NCI-H2227 (cell line): ENCODE results near the gene RGP1.

Experiments
- DNase-seq: peaks from one replicate; lab custom pipeline; 2025; ENCODE audit not compliant: unreplicated experiment; lab: John Stamatoyannopoulos, UW

RGP1 gene

GRCh38 chr9:35769763-35770162, 20.7 kb downstream of the RGP1 start:
- DNase-seq, result no peak

GRCh38 chr9:35771075-35771433, 22.0 kb downstream of the RGP1 start:
- no peak for DNase-seq

DNA sequence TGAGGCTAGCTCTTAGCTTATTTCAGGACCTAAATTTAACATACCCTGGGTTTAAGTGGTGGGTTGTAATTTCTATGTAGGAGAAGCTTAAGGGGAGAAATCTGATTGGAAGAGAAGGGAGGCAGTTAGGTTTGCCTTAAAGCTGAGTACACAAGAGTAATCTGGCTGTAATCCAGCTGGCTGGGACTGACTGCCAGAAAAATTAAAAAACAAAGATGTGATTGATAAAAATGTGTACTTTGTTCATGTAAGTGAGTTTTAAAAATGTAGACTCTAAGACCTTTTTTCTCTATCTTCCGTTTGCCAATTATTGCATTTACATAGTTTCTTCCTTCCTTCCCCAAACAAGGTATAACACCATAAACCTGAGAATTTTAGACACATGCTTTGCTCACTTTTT, 22.4 kb downstream of the RGP1 start:
- no peak for DNase-seq

- no peak for DNase-seq
Measured at GRCh38 chr9:35771943-35772342, 22.9 kb downstream of the RGP1 start.

- DNase-seq, result peak; percentile 14
Measured at GRCh38 chr9:35774907-35775635, 26.0 kb downstream of the RGP1 start.

GRCh38 chr9:35776018-35776417, 26.9 kb downstream of the RGP1 start:
- no peak for DNase-seq

- no peak for DNase-seq
Measured at GRCh38 chr9:35778496-35778895, 29.4 kb downstream of the RGP1 start.

DNA sequence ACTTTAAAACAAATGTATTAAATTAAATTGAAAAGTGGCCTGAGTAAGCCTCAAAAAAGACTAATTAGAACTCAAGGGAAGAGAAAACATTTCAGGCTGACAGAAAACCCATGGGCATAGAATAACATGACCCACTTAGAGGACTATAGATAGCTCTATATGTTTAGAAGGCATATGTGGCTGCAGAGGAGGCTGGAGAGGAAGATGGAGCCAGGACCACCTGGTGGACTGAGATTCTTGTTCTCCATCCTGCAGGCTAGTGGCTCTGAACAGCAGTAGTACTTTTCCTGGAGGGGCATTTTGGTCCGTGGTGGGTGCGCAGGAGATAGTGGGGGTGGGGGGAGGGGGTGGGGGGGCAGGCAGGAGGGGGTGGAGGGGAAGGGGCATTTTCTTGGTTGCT, 32.0 kb downstream of the RGP1 start:
- DNase-seq, result no peak

- no peak for DNase-seq
Measured at GRCh38 chr9:35783418-35783817, 34.3 kb downstream of the RGP1 start.

- no peak for DNase-seq
Measured at GRCh38 chr9:35789541-35789940, 40.5 kb downstream of the RGP1 start.

GRCh38 chr9:35790025-35790384, 40.9 kb downstream of the RGP1 start:
- DNase-seq, result no peak

DNA sequence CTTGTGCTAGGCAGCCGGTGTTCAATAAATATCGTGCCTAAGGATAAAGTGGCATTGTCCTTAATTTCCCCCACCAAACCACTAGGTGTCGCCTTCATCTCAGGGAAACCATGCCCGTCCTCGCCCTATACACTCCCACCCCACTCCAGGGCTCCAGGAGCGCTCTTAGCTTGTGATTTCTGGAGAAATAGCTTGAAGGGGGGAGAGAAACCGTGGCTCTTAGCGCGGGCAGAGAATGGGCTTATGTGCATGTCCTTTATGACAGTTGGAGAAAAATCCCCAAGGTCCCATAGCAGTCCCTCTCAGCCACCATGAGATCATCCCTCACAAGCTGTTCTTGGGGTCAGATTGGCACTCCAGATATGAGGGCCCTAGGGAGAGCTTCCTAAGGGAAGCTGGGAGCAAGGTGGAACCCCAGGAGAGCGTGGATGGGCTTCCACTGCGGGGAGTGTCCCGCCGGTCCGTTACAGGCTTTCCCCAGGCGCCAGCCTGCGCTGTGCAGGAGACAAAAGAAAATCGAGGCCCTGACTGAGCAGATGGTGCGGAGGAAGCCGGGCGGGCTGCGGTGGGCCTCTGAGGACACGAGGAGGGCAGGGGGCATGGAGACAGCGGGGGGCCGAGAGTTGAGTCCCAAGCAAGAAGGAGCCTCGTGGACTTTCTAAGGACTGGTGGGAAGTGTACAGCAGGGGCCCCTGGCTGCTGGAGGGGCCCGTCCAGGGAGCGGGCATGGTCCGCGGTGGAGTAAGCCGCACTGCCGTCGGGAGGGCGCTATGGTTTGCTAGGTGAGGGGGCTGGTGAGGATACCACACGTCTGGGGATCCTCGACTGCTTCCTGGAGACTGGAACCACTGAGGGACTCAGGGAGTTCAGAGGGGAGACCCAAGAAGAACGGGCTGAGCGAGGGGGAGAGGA, 41.6 kb downstream of the RGP1 start:
- peak; percentile 82 for DNase-seq

GRCh38 chr9:35791297-35791921, 42.3 kb downstream of the RGP1 start, which contains the start of gene NPR2:
TSS of gene NPR2 (plus strand) at chr9:35791591. CDS start at chr9:35792409, 818 bp downstream.
- peak; percentile 20 for DNase-seq

GRCh38 chr9:35792024-35792813, 43.1 kb downstream of the RGP1 start:
- DNase-seq, result no peak

DNA sequence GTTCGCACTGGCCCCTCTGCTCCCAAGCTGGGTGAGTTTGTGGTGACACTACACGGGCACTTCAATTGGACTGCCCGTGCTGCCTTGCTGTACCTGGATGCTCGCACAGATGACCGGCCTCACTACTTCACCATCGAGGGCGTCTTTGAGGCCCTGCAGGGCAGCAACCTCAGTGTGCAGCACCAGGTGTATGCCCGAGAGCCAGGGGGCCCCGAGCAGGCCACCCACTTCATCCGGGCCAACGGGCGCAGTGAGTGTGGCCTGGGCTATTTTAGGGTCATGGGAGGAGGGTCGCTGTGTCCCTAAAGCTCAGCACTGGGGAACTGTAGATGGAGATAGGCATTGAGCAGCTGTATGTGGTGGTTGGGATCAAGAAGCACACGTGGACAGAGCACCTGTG, 43.7 kb downstream of the RGP1 start:
- DNase-seq, result no peak

DNA sequence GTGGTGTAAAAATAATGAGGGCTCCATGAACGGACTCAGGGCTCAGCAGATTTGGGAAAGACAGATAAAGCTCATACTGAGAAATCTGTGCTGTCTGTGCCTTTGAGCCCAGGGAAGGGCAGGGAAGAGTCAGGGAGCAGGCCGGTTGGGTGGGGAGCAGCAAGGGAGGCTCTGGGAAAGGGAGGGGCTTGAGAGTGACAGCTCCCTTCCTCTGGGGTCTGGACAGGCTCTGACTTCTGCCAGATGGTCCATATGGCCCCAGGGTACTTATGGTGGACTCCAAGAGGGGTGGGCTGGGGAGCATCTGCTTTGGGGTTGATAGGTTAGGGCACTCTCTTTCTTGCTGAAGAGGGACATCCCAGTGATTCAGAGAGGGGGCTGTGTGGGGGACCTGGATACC, 44.4 kb downstream of the RGP1 start:
- no peak for DNase-seq

- DNase-seq, result no peak
Measured at GRCh38 chr9:35795695-35796094, 46.6 kb downstream of the RGP1 start.

DNA sequence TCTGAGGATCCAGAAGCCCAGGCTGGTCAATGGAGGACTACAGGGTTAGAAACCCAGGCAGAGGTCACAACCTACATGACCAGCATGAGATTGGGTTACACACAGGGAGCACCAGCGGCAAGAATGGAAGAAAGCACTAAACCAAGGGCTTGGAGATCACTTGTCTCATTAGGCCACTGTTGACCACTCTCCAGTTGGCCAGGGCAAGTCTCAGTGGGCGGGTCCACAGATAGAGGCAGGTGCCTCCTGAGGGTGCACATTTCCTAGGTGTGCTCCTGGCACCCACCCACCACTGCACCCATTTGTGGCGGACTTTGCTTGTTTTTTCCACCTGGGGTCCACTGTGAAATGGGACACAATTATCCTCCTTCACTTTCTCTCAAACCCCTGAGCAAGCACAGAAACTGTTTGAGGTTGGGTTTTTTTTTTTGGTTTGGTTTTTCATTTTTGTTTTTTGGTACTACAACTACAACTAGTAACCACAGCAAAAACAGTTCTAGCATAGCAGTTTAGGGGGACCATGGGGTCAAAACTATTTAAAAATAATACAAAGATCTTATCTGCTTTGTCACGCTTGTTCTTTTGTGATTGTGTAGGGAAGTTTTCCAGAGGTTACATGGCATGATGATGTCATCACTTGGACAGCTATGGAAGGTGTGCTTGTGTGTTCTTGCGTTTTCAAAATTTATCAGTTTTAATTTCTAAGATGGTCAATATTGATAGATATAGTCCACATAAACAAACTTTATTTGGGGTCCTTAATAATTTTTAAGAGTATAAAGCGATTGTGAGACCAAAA, 48.4 kb downstream of the RGP1 start:
- no peak for DNase-seq

DNA sequence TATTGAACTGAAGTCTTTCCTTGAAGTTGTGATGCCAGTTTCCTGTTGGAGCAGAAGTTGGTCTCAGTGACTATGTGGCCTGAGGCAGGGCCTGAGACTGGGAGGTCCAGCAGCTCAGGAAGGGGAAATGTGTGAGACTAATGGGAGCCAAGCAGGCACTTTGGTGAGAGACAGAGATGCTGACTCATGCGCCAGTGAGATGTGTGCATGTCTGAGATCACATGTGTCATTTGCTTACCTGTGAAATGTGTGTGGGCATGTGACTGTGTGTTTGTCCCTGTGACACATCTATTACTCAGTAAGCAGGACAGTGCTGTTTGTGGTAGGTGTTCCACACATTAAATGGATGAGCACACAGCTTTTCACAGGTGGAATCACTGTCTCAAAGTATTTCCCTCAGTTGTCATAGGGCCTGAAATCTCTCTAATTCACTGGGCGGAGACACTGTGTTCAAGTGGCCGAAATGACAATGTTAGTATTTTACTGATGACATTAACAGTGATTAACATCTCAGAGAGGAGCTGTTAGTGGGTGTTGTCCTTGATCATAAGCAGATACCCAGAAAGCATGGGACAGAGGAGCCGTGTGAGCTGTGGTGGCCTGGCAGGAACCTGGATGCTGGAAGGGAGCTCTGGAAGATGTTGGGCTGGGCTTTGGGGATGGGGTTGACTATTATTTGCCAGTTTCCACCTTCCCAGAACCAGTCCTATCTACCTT, 49.7 kb downstream of the RGP1 start:
- DNase-seq, result no peak

DNA sequence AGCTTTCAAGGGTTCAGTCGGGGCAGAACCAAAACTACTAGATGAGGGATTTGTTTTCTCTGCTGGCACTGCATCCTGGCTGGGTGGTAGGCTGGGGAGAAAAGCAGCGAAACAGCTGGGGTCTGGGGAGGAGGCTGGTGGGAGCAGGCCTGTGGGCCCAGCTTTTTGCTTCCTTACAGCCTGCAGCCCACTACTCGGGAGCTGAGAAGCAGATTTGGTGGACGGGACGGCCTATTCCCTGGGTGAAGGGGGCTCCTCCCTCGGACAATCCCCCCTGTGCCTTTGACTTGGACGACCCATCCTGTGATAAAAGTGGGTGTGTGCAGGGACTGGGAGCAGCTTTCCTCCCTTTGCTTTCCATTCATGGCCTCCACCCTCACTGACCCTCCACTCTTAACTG, 51.4 kb downstream of the RGP1 start:
- no peak for DNase-seq
